CD14-positive monocyte (primary cell): ENCODE results near the gene SPN. TPM values are rescaled to one million over a fixed set of nuclear protein-coding genes. Genes with fewer than 3 reads are reported as not detected.

Source experiments
- DNase-seq, 3 donors: peaks; one replicate each; pipeline ENCODE4 v3.0.0-alpha.2; 2011 to 2022
- H2AFZ ChIP-seq: 2 replicates; pipeline ENCODE4 v1.6.0; 2012; ENCODE audit warnings: mild to moderate bottlenecking, low read depth, low read length, inconsistent platforms; ENCODE audit not compliant: insufficient read depth, poor library complexity, severe bottlenecking
- H3K27ac ChIP-seq, 2 donors: 1 replicate in 1 of 2; 2 replicates in 1 of 2; pipeline ENCODE4 v1.5.1; 2012 to 2013; ENCODE audit warnings: low read length in 2 of 2, control low read depth in 1 of 2, inconsistent platforms in 1 of 2, low read depth in 1 of 2, mild to moderate bottlenecking in 1 of 2
- H3K27me3 ChIP-seq, 2 donors: one replicate each; pipeline versions ENCODE4 v1.6.0 to v1.6.1; 2011 to 2013; ENCODE audit warnings: low read length in 2 of 2; ENCODE audit not compliant: control insufficient read depth in 2 of 2, insufficient read depth in 2 of 2
- H3K36me3 ChIP-seq, 2 donors: replicated peaks in 1 of 2; 1 replicate in 1 of 2; 2 replicates in 1 of 2; pipeline versions ENCODE4 v1.5.1 to v1.6.1; 2012 to 2013; ENCODE audit warnings: low read length in 2 of 2, control low read depth in 1 of 2, inconsistent platforms in 1 of 2, mild to moderate bottlenecking in 1 of 2; ENCODE audit not compliant: insufficient read depth in 2 of 2, control insufficient read depth in 1 of 2
- H3K4me1 ChIP-seq, 2 donors: 1 replicate in 1 of 2; 2 replicates in 1 of 2; pipeline versions ENCODE4 v1.5.1 to v1.6.1; 2012 to 2013; ENCODE audit warnings: low read length in 2 of 2, control low read depth in 1 of 2, inconsistent platforms in 1 of 2, mild to moderate bottlenecking in 1 of 2, moderate library complexity in 1 of 2; ENCODE audit not compliant: insufficient read depth in 2 of 2, control insufficient read depth in 1 of 2
- H3K4me2 ChIP-seq: replicated peaks from 2 replicates; pipeline ENCODE3; 2012; ENCODE audit warnings: low read length, moderate library complexity, mild to moderate bottlenecking; ENCODE audit not compliant: poor library complexity, severe bottlenecking; ENCODE audit errors: extremely low read depth
- H3K4me3 ChIP-seq, 3 experiments: fragments of 200-600 bp in 1 of 3; sonication (generic) in 1 of 3; replicated peaks in 1 of 3; 1 replicate in 2 of 3; 2 replicates in 1 of 3; pipeline ENCODE4 v1.5.1; 2011 to 2013; ENCODE audit warnings: low read length in 3 of 3, mild to moderate bottlenecking in 3 of 3, control low read depth in 2 of 3, low read depth in 2 of 3, inconsistent platforms in 1 of 3, moderate library complexity in 1 of 3
- H3K79me2 ChIP-seq: 2 replicates; pipeline ENCODE4 v1.6.0; 2012; ENCODE audit warnings: mild to moderate bottlenecking, control low read depth, inconsistent platforms, low read length, moderate library complexity; ENCODE audit not compliant: insufficient read depth
- H3K9ac ChIP-seq: 2 replicates; pipeline ENCODE4 v1.6.0; 2017; ENCODE audit warnings: low read length, mild to moderate bottlenecking; ENCODE audit not compliant: insufficient read depth, poor library complexity, severe bottlenecking
- H3K9me3 ChIP-seq, 2 donors: replicated peaks in 1 of 2; 1 replicate in 1 of 2; 2 replicates in 1 of 2; pipeline versions ENCODE4 v1.5.1 to v1.6.1; 2012 to 2013; ENCODE audit warnings: low read length in 2 of 2, control low read depth in 1 of 2; ENCODE audit not compliant: control insufficient read depth in 1 of 2, insufficient read depth in 1 of 2
- H4K20me1 ChIP-seq: 2 replicates; pipeline ENCODE4 v1.6.0; 2012; ENCODE audit warnings: mild to moderate bottlenecking, low read length, control low read depth, moderate library complexity; ENCODE audit not compliant: insufficient read depth
- H3K27ac Mint-ChIP-seq, 7 donors: one replicate each; pipeline ENCODE4 v1.8.0; 2020; ENCODE audit warnings: mild to moderate bottlenecking in 7 of 7, mixed read lengths in 7 of 7, moderate library complexity in 6 of 7, inconsistent platforms in 2 of 7
- H3K27me3 Mint-ChIP-seq, 3 donors: one replicate each; pipeline ENCODE4 v1.8.0; 2021 to 2022; ENCODE audit warnings: low read depth in 3 of 3, mild to moderate bottlenecking in 3 of 3, mixed read lengths in 3 of 3, moderate library complexity in 3 of 3, inconsistent platforms in 1 of 3
- H3K36me3 Mint-ChIP-seq, 2 donors: one replicate each; pipeline ENCODE4 v1.8.0; 2020; ENCODE audit warnings: mixed read lengths in 2 of 2, inconsistent platforms in 1 of 2, mild to moderate bottlenecking in 1 of 2
- H3K4me1 Mint-ChIP-seq: one replicate; pipeline ENCODE4 v1.8.0; 2020; ENCODE audit warnings: mild to moderate bottlenecking, mixed read lengths
- H3K4me3 Mint-ChIP-seq, 2 donors: one replicate each; pipeline ENCODE4 v1.8.0; 2020; ENCODE audit warnings: mild to moderate bottlenecking in 2 of 2, mixed read lengths in 2 of 2, moderate library complexity in 1 of 2
- H3K9me3 Mint-ChIP-seq, 7 donors: one replicate each; pipeline ENCODE4 v1.8.0; 2020 to 2022; ENCODE audit warnings: mixed read lengths in 7 of 7, mild to moderate bottlenecking in 6 of 7, moderate library complexity in 6 of 7, inconsistent platforms in 2 of 7
- WGBS: methylation state at CpG from one replicate; pipeline ENCODE4 v1.1.5; 2013; ENCODE audit warnings: missing lambda C conversion rate; ENCODE audit not compliant: insufficient coverage; 5-methylcytosine and 5-hydroxymethylcytosine counted together
- intact Hi-C, 2 donors: fragments of 100-400 bp; cut with micrococcal nuclease; formaldehyde crosslinking; loops; one replicate each; pipeline versions ENCODE4 v1.15.0 to v1.15.1; 2023
- polyA plus RNA-seq, 3 donors: library from polyadenylated mRNA; depleted of rRNA in 1 of 3; unstranded in 2 of 3; stranded (reverse) in 1 of 3; fragments of 300-500 nt in 2 of 3; fragments of >200 nt in 1 of 3; fragmentation: Illumina TruSeq in 2 of 3; gene quantifications; 1 replicate in 2 of 3; 2 replicates in 1 of 3; pipeline ENCODE4 v1.2.3, GENCODE V29; 2012 to 2021
- TF ChIP-seq, protein P1 (sequence below): fragments of 200-600 bp; IDR thresholded peaks from one replicate; pipeline ENCODE4 v1.8.0; 2022; ENCODE audit warnings: antibody characterized with exemption, mild to moderate bottlenecking

Gene SPN
- polyA plus RNA-seq, 3 donors = 42.4 to 71.0 (median 46.6) TPM

DNA sequence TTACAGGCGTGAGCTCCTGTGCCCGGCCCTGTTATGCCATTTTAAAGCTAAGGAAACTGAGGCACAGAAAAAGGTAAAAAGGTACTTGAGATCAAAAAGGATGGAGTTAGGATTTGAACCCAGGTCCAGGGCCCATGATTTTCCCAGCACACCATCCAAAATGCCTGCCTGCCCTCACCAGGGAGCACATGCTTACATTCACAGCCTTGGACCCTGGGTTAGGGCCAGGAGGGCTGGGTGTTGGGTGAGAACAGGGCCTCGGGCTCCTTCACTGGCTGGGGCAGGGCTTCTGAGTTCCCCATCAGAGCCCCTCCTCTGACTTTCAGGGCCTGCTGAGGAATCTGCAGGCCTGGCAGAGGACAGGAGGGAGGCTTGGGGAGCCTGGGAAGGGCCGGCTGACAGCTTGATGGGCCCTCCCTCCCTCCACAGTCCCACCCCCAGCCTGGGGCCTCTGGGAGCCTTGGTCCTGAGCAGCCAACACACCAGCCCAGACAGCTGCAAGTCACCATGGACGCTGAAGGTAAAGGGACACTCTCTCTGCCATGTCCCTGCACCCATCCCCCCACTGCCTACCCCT is 15.7 kb downstream of the SPN start, which contains the start of gene QPRT:
Gene QPRT (plus strand): TSS at position 490 of the 577 bp plus-strand sequence. CDS start 18 bp downstream, at position 508.
- Mint-ChIP-seq H3K4me1 (peaks cover 41% of the 10 kb centered on the region), H3K27ac (peak within 1 kb of the TSS in 1 of 7 donors; percentile 75), H3K4me3 (peak within 1 kb of the TSS; percentile 69 to 88), H3K9me3 (no peaks in the 10 kb centered on the region), H3K36me3 (no peaks in the 10 kb centered on the region), H3K27me3 (peaks cover 0 to 2% (median 2%) of the 10 kb centered on the region in 3 donors)
- Histone ChIP-seq H3K79me2 (peaks cover 4% of the 10 kb centered on the region), H3K9ac (peak within 1 kb of the TSS; percentile 21), H3K27me3 (no peaks in the 10 kb centered on the region), H3K4me3 (peak within 1 kb of the TSS in 1 of 3 experiments; percentile 42), H4K20me1 (peaks cover 17% of the 10 kb centered on the region), H3K36me3 (no peaks in the 10 kb centered on the region), H2AFZ (peak within 1 kb of the TSS; percentile 24), H3K4me1 (peaks cover 46 to 50% of the 10 kb centered on the region in 2 donors), H3K4me2 (peak within 1 kb of the TSS; percentile 50), H3K9me3 (no peaks in the 10 kb centered on the region), H3K27ac (no peak within 1 kb of the TSS)
- TF ChIP-seq, protein P1, sequence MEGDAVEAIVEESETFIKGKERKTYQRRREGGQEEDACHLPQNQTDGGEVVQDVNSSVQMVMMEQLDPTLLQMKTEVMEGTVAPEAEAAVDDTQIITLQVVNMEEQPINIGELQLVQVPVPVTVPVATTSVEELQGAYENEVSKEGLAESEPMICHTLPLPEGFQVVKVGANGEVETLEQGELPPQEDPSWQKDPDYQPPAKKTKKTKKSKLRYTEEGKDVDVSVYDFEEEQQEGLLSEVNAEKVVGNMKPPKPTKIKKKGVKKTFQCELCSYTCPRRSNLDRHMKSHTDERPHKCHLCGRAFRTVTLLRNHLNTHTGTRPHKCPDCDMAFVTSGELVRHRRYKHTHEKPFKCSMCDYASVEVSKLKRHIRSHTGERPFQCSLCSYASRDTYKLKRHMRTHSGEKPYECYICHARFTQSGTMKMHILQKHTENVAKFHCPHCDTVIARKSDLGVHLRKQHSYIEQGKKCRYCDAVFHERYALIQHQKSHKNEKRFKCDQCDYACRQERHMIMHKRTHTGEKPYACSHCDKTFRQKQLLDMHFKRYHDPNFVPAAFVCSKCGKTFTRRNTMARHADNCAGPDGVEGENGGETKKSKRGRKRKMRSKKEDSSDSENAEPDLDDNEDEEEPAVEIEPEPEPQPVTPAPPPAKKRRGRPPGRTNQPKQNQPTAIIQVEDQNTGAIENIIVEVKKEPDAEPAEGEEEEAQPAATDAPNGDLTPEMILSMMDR = no peak
- WGBS = 0% methylated on average over 2 of the region's 5 CpGs
- intact Hi-C loops = no loop called here
- no peak for DNase-seq

DNA sequence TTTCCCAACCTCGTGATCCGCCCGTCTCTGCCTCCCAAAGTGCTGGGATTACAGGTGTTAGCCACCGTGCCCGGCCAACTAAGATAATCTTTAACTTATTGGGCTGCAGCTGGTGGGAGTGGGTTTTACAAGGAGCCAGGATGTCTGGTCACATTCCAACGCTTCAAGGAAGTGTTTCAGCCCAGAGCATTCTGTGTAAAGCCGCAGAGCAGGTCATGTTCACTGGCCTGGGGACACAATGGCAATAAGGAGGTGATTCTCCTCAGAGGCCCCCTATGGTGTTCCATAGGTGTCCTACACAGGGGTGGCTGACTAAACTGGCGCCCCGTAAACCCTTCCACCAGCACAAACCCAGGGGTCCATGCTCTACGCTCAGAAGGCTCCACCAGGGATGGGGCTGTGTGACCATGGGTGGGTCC is 17.1 kb downstream of the SPN start:
- Mint-ChIP-seq H3K9me3 (no peaks in the 10 kb centered on the region), H3K4me3 (peak overlapping the region in 1 of 2 donors; percentile 69), H3K36me3 (no peaks in the 10 kb centered on the region), H3K27ac (no peak overlapping the region), H3K4me1 (peaks cover 34% of the 10 kb centered on the region), H3K27me3 (peaks cover 1 to 5% (median 2%) of the 10 kb centered on the region in 3 donors)
- no peak for DNase-seq
- Histone ChIP-seq H3K36me3 (no peaks in the 10 kb centered on the region), H3K9me3 (no peaks in the 10 kb centered on the region), H3K27ac (no peak overlapping the region), H2AFZ (no peak overlapping the region), H3K4me2 (peak overlapping the region; percentile 50), H3K9ac (no peak overlapping the region), H3K4me3 (no peak overlapping the region), H4K20me1 (peaks cover 10% of the 10 kb centered on the region), H3K79me2 (peaks cover 4% of the 10 kb centered on the region), H3K4me1 (peaks cover 39 to 43% of the 10 kb centered on the region in 2 donors), H3K27me3 (no peaks in the 10 kb centered on the region)
- whole genome bisulfite sequencing = 81% methylated on average over 7 of the region's 10 CpGs
- TF ChIP-seq, protein P1 = no peak
- intact Hi-C loops = no loop called here
